Suppressor macrophage (primary cell): ENCODE results near the gene TMEM176B.
"Not testable (repeated sequence)": the region's sequence is repeated elsewhere in the genome, so short reads cannot be mapped to it uniquely, and the experiment has no call there.

Experiments used
- DNase-seq, 4 experiments: peaks; one replicate each; pipeline ENCODE4 v3.0.0-alpha.2; 2020 to 2022

TMEM176B gene

GRCh38 chr7:150788474-150789269, 11.5 kb downstream of the TMEM176B start:
- DNase-seq, result peak in 2 of 4 experiments; percentile 23 to 58

GRCh38 chr7:150787321-150788281, 12.6 kb downstream of the TMEM176B start:
- peak; percentile 88 to 98 (median 93) for DNase-seq

GRCh38 chr7:150784954-150785353, 15.2 kb downstream of the TMEM176B start:
- DNase-seq, result peak; percentile 73 to 86 (median 82)

- DNase-seq, result peak; percentile 73 to 88 (median 86)
Measured at GRCh38 chr7:150784120-150784736, 15.9 kb downstream of the TMEM176B start.

- no peak for DNase-seq
Measured at GRCh38 chr7:150781961-150782360, 18.2 kb downstream of the TMEM176B start.

GRCh38 chr7:150781103-150781502, 19.1 kb downstream of the TMEM176B start:
- DNase-seq, result peak; percentile 60 to 87 (median 72)

- DNase-seq, result peak in 2 of 4 experiments; percentile 24 to 39
Measured at GRCh38 chr7:150780292-150780691, 19.9 kb downstream of the TMEM176B start.

- DNase-seq, result peak; percentile 84 to 94 (median 92)
Measured at GRCh38 chr7:150778738-150779301, 21.3 kb downstream of the TMEM176B start.

- DNase-seq, result no peak
Measured at GRCh38 chr7:150778014-150778737, 22.0 kb downstream of the TMEM176B start.

- not testable (repeated sequence) for DNase-seq
Measured at GRCh38 chr7:150774131-150774530, 26.0 kb downstream of the TMEM176B start.

- no peak for DNase-seq
Measured at GRCh38 chr7:150769768-150770167, 30.4 kb downstream of the TMEM176B start.

GRCh38 chr7:150766334-150766709, 33.8 kb downstream of the TMEM176B start:
- no peak for DNase-seq

GRCh38 chr7:150759479-150759878, 40.7 kb downstream of the TMEM176B start:
- no peak for DNase-seq

- DNase-seq, result peak; percentile 53 to 80 (median 58)
Measured at GRCh38 chr7:150756858-150757257, 43.3 kb downstream of the TMEM176B start.

- DNase-seq, result no peak
Measured at GRCh38 chr7:150756166-150756565, 44.0 kb downstream of the TMEM176B start.

- peak; percentile 53 to 79 (median 78) for DNase-seq
Measured at GRCh38 chr7:150755473-150756099, 44.6 kb downstream of the TMEM176B start.

GRCh38 chr7:150754951-150755350, 45.2 kb downstream of the TMEM176B start:
- DNase-seq, result peak in 1 of 4 experiments; percentile 25

GRCh38 chr7:150753826-150754603, 46.1 kb downstream of the TMEM176B start:
- DNase-seq, result peak; percentile 29 to 63 (median 48)

GRCh38 chr7:150753239-150753638, 46.9 kb downstream of the TMEM176B start:
- DNase-seq, result peak; percentile 41 to 80 (median 70)

- no peak for DNase-seq
Measured at GRCh38 chr7:150751702-150752101, 48.5 kb downstream of the TMEM176B start.
